Right ventricle myocardium superior (tissue), 1 donor: Measurements from ENCODE around the gene DOCK10. TPM values are rescaled to one million over a fixed set of nuclear protein-coding genes. Genes with fewer than 3 reads are reported as not detected.
"Not testable (repeated sequence)": the region's sequence is repeated elsewhere in the genome, so short reads cannot be mapped to it uniquely, and the experiment has no call there.

ENCODE experiments used
- ATAC-seq: fragments of 200-7000 bp; cut with Tn5 transposase; one replicate; pipeline ENCODE4 v1.9.1; 2020; ENCODE audit warnings: mild to moderate bottlenecking; ENCODE audit not compliant: poor library complexity
- DNase-seq: peaks from one replicate; pipeline ENCODE4 v3.0.0-alpha.2; 2020
- intact Hi-C: fragments of 100-400 bp; cut with DNase I; formaldehyde crosslinking; loops from one replicate; pipeline ENCODE4 v1.11.2; 2022
- total RNA-seq: library from RNA; stranded (reverse); fragmentation: NEBNext Ultra II Directional; extraction: Animal tissue kit (Norgen Biotek cat#: 25700); gene quantifications from one replicate; pipeline ENCODE4 v1.2.1, GENCODE V29; 2021
- donor health status: DM: no; HTN: yes; CAD: no; lungs with severe emphysema.

The DOCK10 gene
- total RNA-seq, 1 donor from 2014 or later = 2.2 TPM

DNA sequence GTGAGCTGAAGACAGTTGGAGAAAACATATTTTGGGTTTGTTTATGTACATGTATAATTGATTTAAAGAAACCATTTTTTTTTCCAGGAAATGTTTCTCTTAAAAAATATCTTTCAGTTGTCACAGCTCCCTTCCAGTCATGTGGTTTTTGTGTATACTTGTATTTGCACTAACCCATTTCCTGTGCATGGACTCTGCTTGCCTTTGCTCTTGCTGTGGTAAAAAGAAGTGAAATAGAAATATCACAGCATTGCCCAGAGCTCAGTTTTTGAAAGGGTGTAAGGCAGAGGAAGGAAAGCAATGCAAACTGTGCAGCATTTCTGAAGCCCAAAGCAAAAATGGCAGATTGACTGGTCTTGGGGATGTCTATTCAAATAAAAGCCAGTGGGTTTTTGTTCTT lies 10.4 kb upstream of the DOCK10 start:
- no peak for ATAC-seq
- no peak for DNase-seq
- intact Hi-C loops = no loop called here

DNA sequence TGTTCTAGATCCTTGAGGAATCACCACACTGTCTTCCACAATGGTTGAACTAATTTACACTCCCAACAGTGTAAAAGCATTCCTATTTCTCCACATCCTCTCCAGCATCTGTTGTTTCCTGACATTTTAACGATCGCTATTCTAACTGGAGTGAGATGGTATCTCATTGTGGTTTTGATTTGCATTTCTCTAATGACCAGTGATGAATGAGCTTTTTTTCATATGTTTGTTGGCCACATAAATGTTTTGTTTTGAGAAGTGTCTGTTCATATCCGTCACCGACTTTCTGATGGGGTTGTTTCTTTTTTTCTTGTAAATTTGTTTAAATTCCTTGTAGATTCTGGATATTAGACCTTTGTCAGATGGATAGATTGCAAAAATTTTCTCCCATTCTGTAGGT lies 5.2 kb upstream of the DOCK10 start:
- DNase-seq, intact Hi-C loops, ATAC-seq: not testable (repeated sequence)

DNA sequence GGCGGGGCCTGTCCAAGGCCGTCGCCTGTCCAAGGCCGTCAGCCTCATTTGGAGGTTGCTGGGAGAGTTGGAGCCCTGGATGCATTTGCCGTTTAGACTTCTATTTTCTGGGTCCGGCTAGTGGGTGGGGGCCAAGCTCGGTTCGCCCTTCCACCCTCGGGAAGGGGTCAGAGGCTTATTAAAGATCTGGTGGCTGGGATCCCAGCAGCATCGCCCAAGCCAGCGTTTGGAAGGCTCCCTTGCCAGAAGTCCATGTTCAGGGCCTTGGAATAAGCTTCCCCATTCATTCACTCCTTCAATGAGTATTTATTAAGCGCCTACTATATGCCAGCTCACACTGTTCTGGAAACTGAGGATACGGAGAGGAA lies 516 bp upstream of the DOCK10 start:
- DNase-seq (no peak), ATAC-seq (no peak)
- intact Hi-C loops = no loop called here

DNA sequence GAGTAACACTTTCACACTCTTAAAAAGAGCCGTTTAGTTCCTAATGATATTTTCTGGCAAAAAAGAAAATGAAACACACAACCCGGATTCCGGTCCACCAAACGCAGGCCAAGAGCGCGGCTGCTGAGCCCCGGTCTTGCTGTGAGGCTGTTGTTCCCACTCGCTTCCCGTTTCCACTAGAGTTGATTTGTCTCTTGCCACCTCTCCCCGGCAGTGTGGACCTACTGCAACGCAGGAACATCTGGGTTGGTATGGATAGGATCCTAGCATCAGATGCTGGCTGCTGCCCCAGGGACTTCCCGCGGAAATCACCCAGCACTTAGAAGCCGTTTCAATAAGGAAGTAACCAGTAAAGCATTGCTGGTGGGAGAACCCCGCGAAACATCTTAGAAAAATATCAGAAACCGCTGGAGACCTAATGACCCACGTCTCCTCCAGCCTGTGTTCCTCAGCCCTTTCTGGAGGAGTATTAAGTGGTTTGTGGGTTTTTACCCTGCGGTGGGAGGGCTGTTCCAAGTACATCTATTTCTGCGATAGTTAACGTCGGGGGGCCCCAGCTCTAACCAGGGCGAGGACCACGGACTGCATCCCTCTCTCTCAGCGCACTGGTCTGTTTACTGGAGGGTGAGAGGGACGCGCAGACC lies 939 bp downstream of the DOCK10 start:
- DNase-seq = peak; percentile 49
- intact Hi-C loops = no loop called here
- peak; percentile 43 for ATAC-seq

DNA sequence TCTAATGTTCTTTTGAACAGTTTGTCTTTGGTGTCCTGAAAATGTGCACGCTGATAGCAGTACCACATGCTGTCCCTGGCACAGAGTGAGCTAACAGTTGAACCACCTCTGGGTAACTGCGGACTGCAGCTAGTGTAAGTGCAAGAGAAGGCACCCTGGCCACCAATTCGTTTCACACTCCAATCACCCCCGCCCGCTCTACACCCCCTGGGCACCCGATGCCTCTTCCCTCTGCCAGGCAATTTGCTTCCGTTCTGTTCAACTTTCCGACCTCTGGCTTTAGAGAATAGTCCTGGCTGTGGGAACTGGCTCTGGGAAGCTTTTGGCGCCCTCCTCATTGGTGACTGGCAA lies 1.4 kb downstream of the DOCK10 start:
- intact Hi-C loops = no loop called here
- no peak for DNase-seq
- ATAC-seq = peak; percentile 36

DNA sequence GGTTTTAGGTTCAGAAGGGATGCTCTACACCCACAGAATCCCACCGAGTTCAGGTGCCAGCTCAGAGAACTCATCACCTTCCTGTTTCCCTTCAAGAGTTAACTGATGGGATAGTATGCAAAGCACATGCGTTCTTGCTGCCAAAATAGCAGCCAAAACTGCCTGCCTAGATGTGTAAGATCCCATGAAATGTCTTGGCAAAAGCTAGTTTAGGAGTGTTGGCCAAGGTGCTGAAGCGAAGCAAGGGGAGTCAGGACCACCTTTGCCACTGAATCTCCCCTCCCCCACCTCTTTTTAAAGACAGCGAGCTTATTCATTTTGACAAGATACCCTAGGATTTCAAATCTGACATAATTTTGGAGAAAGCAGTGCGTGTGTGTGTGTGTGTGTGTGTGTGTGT lies 2.1 kb downstream of the DOCK10 start:
- intact Hi-C loops = no loop called here
- no peak for DNase-seq
- ATAC-seq = no peak

DNA sequence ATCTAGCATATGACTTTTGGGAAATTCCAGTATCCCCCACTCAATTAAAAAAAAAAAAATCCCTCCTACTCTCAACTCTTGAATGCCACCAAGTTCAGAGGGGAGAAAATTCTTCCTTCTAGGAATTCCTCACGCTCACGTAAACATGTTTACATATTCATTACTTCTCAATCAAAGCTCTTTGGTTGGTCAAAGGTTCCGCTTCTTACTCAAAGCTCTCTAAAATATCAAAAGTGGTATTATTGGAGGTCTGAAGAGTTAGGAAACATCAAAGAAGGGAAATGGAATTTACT lies 4.1 kb downstream of the DOCK10 start:
- ATAC-seq (no peak), DNase-seq (no peak)
- intact Hi-C loops = no loop called here

DNA sequence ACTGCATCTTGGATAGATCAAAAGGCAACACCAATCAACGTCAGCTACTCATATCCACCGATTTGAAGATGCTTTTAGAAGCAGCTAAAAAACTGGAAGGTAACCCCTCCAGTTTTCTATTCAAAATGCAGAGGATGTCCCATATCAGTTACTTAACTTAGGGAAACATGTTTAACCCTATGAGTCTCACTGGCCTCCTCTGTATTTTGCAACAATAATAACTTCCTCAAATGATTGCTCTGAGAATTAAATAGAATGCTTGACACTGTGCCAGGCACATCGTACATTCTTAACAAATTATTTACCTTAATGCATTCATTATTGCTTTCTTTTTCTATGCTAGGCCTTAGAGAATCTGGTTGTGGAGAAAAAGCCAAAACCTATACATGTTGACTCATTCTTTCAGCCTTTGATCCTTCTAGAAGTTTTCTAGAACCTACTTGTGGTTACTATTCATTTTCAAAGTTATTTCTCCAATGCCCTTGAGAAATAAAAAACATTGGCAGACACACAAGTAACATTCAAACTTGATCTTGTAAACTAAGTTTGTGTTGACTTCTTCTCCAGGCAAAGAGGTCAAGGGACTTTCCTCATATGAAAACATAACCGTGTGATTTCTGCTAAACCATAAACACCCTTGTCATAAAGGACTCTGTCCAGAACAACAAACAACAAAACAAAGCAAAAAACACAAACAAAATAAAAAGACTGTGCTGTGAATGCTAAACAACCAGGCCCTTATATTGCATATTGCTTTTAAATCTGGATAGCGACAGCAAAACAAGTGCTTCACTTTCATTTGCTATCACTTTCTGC lies 4.6 kb downstream of the DOCK10 start:
- DNase-seq (no peak), ATAC-seq (no peak)
- intact Hi-C loops = no loop called here

DNA sequence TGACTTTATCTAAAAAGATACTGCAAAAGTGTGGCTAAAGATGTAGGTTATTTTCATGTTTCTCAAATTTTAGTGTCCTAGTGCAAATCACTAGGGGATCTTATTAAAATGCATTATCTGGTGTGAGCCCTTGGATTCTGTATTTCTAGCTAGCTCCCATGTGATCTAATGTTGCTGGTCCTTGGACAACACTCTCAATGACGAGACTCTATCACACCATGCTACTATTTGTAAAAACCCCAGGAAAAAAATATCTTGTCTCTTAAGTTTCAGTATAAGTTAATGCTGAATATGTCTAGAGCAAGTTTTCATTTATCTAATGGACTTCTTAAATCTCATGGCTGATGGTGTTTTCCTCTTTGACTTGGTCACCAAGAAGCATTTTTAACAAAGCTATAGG lies 5.8 kb downstream of the DOCK10 start:
- intact Hi-C loops = no loop called here
- ATAC-seq = no peak

DNA sequence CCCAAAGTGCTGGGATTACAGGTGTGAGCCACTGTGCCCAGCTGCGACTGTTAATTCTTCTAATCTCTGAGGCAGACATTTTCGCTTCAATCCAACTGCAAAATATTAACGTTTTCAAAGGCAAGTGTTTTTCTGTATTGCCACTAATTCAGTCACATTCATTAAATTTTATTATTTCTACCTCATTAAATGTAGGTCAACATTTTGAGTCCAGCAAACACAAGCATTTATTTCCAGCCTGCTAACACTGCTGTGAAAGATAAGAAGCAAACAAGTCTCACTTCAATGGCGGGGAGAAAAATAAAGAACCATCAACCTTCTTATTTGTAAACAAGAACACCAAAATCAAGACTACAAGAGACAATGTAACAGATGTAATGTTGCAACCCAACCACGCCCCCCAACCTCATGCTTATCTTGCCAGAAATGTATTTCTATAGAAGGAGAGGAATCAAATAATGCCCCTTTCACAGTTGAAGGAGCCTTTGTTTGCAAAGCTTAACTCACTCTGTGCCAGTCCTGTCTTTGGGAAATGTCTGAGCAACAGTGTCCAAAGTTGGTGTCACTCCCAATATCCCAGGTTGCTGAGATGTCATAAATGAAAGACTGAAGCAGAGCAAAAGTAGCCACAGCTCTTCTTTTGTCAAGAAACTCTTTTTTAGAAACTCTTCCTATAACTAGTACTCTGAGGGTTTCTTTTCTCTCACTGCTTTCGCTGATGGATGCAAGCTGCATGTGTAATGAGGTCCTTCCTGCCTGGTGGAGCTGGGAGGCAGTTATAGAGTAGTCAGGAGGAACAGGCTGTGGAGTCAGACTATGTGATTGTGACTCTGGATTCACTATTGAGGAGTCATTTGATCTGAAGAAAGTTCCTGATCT lies 8.6 kb downstream of the DOCK10 start:
- DNase-seq = no peak
- ATAC-seq = no peak
- intact Hi-C loops = no loop called here

More for the DNA sequence above, 5.8 kb downstream of the DOCK10 start:
- DNase-seq = no peak

DNA sequence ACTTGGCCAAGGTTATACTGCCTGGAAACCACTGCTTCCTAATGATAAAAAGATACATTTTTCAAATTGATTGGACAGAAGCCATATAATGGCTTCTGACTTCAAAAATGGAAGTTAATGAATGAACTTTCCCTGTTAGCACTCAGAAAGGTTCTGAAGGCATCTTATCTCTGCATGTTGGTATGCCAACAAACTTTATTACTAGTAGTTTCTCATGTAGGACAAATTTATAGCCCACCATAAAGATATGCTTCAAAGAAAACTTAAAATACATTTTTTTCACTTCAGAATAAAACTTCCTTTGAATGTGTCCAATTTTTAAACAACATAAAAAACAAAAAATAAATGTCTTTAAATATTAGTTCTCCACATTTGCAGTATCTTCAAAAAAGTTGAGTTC lies 10.0 kb downstream of the DOCK10 start:
- intact Hi-C loops = no loop called here
- ATAC-seq = no peak
- DNase-seq = no peak

DNA sequence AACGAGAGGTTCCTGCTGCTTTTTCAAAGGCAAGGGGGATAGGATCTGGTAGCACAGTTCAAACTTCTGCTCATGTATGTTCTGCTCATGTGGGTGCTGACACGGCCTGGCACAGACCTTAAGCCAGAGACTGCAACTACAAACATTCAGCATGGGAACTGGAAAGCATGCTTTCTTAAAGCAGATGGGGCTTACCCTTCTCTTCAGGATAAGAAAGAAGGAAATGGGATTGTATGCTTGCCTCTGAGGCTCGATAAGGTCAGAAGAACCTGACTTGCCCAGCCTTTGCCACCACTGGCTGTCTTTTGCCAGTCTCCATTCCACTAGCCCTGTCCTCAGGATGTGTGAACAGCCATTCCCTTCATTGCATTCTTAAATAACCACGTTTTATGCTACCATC lies 10.7 kb downstream of the DOCK10 start:
- DNase-seq (no peak), ATAC-seq (no peak)
- intact Hi-C loops = no loop called here

DNA sequence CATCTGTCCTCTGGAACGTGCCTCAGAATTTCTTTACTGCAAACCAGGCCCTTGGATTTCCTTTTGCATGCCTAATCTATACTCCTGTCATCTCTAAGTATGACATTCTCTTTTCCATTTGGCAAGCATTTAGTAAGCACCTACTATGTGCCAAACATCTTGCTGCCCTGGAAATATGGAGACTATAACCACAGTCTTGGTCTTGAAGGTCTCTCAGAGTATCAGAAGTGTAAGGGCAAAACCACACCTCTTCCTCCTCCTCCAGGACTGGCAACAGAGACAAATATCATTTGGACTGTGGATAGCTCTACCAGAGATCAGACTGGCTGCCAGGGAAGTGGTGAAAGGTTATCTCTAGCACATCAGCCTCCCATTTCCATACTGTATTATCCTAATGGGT lies 11.4 kb downstream of the DOCK10 start:
- ATAC-seq (no peak), DNase-seq (no peak)
- intact Hi-C loops = no loop called here

DNA sequence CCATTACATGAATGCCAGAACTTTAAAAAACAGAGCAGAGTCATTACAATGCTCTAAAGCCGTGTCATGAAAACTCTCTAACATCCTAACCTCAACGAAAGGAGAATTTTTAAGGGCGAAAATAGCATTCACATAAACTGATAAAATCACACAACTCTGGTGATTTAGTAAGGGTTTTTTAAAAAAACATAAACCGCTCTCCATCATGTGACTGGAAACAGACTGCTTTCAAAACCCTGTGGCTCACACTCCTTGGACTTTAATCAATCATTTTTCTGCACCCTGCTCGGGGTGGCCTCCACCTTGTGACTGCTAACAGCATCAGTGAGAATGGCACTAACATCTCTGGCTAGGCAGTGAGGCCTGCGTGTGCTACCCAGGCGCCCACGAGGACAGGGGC lies 12.1 kb downstream of the DOCK10 start:
- ATAC-seq = no peak
- intact Hi-C loops = no loop called here
- no peak for DNase-seq

DNA sequence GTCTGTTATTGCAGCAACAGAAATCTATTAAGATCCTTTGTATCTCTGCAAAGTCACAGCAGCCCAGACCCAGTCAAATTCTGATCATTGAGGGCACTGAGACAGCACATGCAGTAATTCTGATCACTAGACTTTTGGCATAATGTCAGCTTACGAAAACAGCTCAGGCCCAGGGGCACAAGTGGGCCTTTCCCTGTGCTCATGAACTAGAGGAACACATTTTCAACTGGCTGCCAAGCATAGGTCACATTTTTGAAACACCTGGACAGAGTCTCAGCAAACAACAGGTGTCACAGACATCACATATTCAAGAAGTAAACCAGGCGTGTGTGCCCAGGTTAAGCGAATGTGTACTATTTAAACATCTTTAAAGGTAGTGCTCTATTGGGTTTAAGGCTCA lies 13.7 kb downstream of the DOCK10 start:
- no peak for DNase-seq
- intact Hi-C loops = no loop called here
- ATAC-seq = no peak

DNA sequence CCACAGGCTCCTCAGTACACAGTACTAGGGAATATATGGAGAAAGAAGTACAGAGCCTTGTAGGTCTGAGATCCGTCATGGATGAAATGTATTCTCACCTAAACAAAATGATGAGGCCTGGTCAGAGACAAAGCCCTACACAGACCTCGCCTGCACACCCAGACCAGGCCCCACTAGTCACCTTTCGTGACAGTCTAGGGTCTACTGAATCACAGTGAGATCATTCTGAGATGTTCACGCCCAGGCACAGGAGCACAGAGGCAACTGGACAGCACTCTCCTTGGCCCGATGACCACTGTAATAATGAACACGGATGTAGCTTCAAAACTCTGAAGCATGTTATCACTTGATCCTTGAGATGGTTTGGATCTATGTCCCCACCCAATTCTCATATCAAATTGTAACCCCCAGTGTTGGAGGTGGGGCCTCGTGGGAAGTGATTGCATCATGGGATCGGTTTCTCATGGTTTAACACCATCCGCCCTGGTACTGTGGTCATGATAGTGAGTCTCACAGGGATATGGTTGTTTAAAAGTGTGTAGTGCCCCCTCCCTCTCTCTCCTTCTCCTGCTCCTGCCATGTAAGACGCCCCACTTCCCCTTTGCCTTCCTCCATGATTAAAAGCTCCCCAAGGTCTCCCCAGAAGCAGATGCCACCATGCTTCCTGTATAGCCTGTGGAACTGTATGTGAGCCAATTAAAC lies 15.1 kb downstream of the DOCK10 start:
- DNase-seq (no peak), ATAC-seq (no peak)
- intact Hi-C loops = no loop called here

DNA sequence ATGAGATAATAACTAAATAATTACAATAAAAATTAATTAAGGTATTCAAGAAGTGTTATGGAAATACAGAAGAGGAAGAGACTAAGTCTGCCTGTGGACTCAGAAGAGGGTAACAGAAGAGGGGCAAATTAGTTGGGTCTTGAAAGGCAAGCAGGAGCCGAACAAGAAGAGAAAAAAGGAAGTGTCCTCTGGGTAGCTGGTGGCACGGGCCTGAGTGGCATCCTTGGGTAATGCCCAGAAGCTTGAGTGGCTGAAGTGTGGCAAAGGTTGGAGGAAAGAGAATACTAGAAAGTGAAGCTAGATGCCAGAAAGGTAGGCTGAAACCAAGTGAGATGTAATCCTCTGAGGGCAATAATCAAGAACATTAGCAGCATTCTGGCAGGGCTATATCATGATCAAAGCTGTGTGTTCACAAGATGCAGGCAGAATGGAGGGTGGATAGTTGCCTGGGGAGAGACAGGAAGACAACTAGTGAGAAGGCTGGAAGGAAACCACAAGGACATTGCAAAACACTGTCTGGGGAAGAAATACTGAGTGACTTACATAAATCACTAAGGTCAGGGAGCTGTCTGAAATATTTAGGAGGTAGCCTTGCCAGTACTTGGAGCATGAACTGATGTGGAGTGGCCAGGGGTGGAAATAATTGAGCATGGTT lies 16.2 kb downstream of the DOCK10 start:
- ATAC-seq (no peak), DNase-seq (no peak)
- intact Hi-C loops = no loop called here

DNA sequence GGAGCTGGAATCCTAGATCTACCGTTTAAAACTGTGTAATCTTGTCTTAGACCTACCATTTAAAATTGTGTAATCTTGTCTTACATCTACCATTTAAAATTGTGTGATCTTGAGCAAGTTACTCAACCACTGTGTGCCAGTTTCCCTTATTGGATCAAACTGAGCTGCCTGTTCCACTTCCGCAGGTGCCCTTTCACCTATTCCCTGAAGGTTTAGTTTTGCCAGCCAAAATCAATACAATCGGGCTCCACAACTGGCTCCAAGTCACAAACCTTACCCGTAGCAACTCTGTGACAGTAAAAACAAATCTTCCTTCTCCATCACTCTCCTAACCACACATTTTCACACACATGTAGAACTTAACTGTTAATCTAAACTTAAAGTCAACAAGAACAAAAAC lies 20.1 kb downstream of the DOCK10 start:
- intact Hi-C loops = no loop called here
- no peak for ATAC-seq
- DNase-seq = no peak
